HCT116 (cell line): ENCODE measurements around the gene UPF1. TPM values are rescaled to one million over a fixed set of nuclear protein-coding genes. Genes with fewer than 3 reads are reported as not detected.

Source experiments
- ATAC-seq: fragments of 200-7000 bp; cut with Tn5 transposase; 2 replicates; pipeline ENCODE4 v1.9.1; 2020; ENCODE audit warnings: mild to moderate bottlenecking, moderate library complexity
- BruUV-seq: library from RNA; stranded (reverse); fragments of 400-500 nt; replicated peaks from 2 replicates; lab custom pipeline; 2021; lab: Mats Ljungman, UMichigan
- CTCF ChIA-PET: fragments of 300-600 bp; sonication (Branson Sonifier 250); formaldehyde crosslinking; loops from one replicate; lab custom pipeline; 2021; ENCODE audit warnings: antibody characterized with exemption; lab: Charles Lee
- POLR2A ChIA-PET: fragments of 300-600, 350-600 bp; sonication (Branson Sonifier 250); formaldehyde crosslinking; loops from one replicate; lab custom pipeline; 2021; ENCODE audit warnings: antibody characterized with exemption; lab: Charles Lee
- RAD21 ChIA-PET, 2 experiments: fragments of 300-600 bp; sonication (Branson Sonifier 250); formaldehyde crosslinking; loops; one replicate each; lab custom pipeline; 2023; ENCODE audit warnings: low total read pairs in 2 of 2; ENCODE audit not compliant: uncharacterized antibody in 2 of 2, unreplicated experiment in 2 of 2, low non-redundant PET in 1 of 2; lab: Charles Lee
- DNase-seq: peaks from one replicate; pipeline ENCODE4 v3.0.0-alpha.2; 2010; ENCODE audit warnings: low read depth, low spot score
- H2AFZ ChIP-seq: fragments of 200-600 bp; shearing (Covaris generic), sonication (generic); 2 replicates; pipeline ENCODE4 v1.6.1; 2017; ENCODE audit warnings: low read depth, mixed run types, mixed read lengths, antibody characterized with exemption, low read length; ENCODE audit not compliant: poor library complexity, severe bottlenecking
- H3K27ac ChIP-seq: 2 replicates; pipeline ENCODE4 v1.5.1; 2012; ENCODE audit warnings: low read depth, low read length
- H3K27me3 ChIP-seq: fragments of 200-600 bp; sonication (generic); 2 replicates; pipeline ENCODE4 v1.6.1; 2016; ENCODE audit warnings: mixed run types, low read length, mixed read lengths; ENCODE audit not compliant: insufficient read depth
- H3K36me3 ChIP-seq, 2 experiments: fragments of 200-500 bp in 1 of 2; fragments of 200-600 bp in 1 of 2; sonication (Bioruptor generic) in 1 of 2; sonication (generic) in 1 of 2; 2 replicates each; pipeline versions ENCODE4 v1.5.1 to v1.6.1; 2014 to 2016; ENCODE audit warnings: low read length in 2 of 2, inconsistent platforms in 1 of 2, mixed read lengths in 1 of 2, mixed run types in 1 of 2; ENCODE audit not compliant: insufficient read depth in 2 of 2, control insufficient read depth in 1 of 2
- H3K4me1 ChIP-seq, 2 experiments: fragments of 200-600 bp in 1 of 2; sonication (generic) in 1 of 2; 2 replicates each; pipeline versions ENCODE4 v1.5.1 to v1.6.1; 2012 to 2017; ENCODE audit warnings: low read length in 2 of 2, inconsistent platforms in 1 of 2, mild to moderate bottlenecking in 1 of 2, mixed read lengths in 1 of 2, mixed run types in 1 of 2, moderate library complexity in 1 of 2; ENCODE audit not compliant: insufficient read depth in 2 of 2, control insufficient read depth in 1 of 2
- H3K4me2 ChIP-seq: fragments of 200-600 bp; sonication (generic); 2 replicates; pipeline ENCODE4 v1.6.1; 2017; ENCODE audit warnings: mixed run types, low read length, mixed read lengths
- H3K4me3 ChIP-seq, 2 experiments: fragments of 200-600 bp in 1 of 2; sonication (generic) in 1 of 2; replicated peaks in 1 of 2; 2 replicates each; pipeline ENCODE4 v1.5.1; 2011 to 2016; ENCODE audit warnings: low read length in 2 of 2, control low read depth in 1 of 2, low read depth in 1 of 2, mild to moderate bottlenecking in 1 of 2, mixed read lengths in 1 of 2, mixed run types in 1 of 2
- H3K79me2 ChIP-seq: fragments of 200-600 bp; sonication (generic); 2 replicates; pipeline ENCODE4 v1.6.1; 2017; ENCODE audit warnings: mild to moderate bottlenecking, mixed run types, low read length, moderate library complexity, mixed read lengths; ENCODE audit not compliant: insufficient read depth
- H3K9ac ChIP-seq: fragments of 200-600 bp; sonication (generic); 2 replicates; pipeline ENCODE4 v1.6.1; 2016; ENCODE audit warnings: low read length, mixed read lengths
- H3K9me2 ChIP-seq: fragments of 200-600 bp; sonication (generic), shearing (Covaris generic); 2 replicates; pipeline ENCODE4 v1.6.1; 2017; ENCODE audit warnings: mixed run types, mild to moderate bottlenecking, moderate library complexity; ENCODE audit not compliant: insufficient read depth
- H3K9me3 ChIP-seq, 2 experiments: fragments of 200-500 bp in 1 of 2; fragments of 200-600 bp in 1 of 2; sonication (Bioruptor generic) in 1 of 2; sonication (generic) in 1 of 2; 2 replicates each; pipeline ENCODE4 v1.6.1; 2014 to 2017; ENCODE audit warnings: low read length in 2 of 2, mixed read lengths in 2 of 2, inconsistent platforms in 1 of 2, low read depth in 1 of 2, mild to moderate bottlenecking in 1 of 2, mixed run types in 1 of 2, moderate library complexity in 1 of 2; ENCODE audit not compliant: control insufficient read depth in 1 of 2, insufficient read depth in 1 of 2
- H4K20me1 ChIP-seq: fragments of 200-600 bp; sonication (generic), shearing (Covaris generic); 2 replicates; pipeline ENCODE4 v1.6.1; 2017; ENCODE audit warnings: mixed run types, mild to moderate bottlenecking, moderate library complexity; ENCODE audit not compliant: insufficient read depth
- CBX3 ChIP-seq: IDR thresholded peaks from 2 replicates; pipeline ENCODE4 v1.6.1; 2012; ENCODE audit warnings: low read depth
- CTCF ChIP-seq, 3 experiments: fragments of 200-600 bp in 1 of 3; sonication (generic) in 1 of 3; IDR thresholded peaks in 2 of 3; conservative IDR thresholded peaks in 1 of 3; 2 replicates each; pipeline ENCODE4 v1.5.1; 2012 to 2017; ENCODE audit warnings: low read depth in 2 of 3, low read length in 2 of 3, antibody characterized with exemption in 1 of 3, borderline replicate concordance in 1 of 3, control low read depth in 1 of 3, mild to moderate bottlenecking in 1 of 3, mixed read lengths in 1 of 3, mixed run types in 1 of 3, moderate library complexity in 1 of 3; ENCODE audit not compliant: insufficient read depth in 1 of 3
- EGR1 ChIP-seq: IDR thresholded peaks from 2 replicates; pipeline ENCODE4 v1.6.1; 2012; ENCODE audit warnings: low read depth
- FOSL1 ChIP-seq: IDR thresholded peaks from 2 replicates; pipeline ENCODE4 v1.6.1; 2012; ENCODE audit warnings: low read depth
- POLR2AphosphoS5 ChIP-seq: IDR thresholded peaks from 2 replicates; pipeline ENCODE4 v1.6.1; 2011; ENCODE audit warnings: mild to moderate bottlenecking, low read depth, low read length, moderate library complexity
- RAD21 ChIP-seq: IDR thresholded peaks from 2 replicates; pipeline ENCODE4 v1.6.1; 2012; ENCODE audit warnings: low read depth, mild to moderate bottlenecking
- ZBTB33 ChIP-seq: IDR thresholded peaks from 2 replicates; pipeline ENCODE4 v1.6.1; 2011; ENCODE audit warnings: mild to moderate bottlenecking, low read length, moderate library complexity; ENCODE audit not compliant: insufficient replicate concordance; ENCODE audit errors: extremely low read depth
- ZFX ChIP-seq: fragments of 450-650 bp; IDR thresholded peaks from 2 replicates; pipeline ENCODE4 v1.6.1; 2017
- ZNF274 ChIP-seq: fragments of 200-500 bp; sonication (Bioruptor generic); IDR thresholded peaks from 2 replicates; pipeline ENCODE4 v1.6.1; 2014; ENCODE audit warnings: mild to moderate bottlenecking, low read depth, low read length, inconsistent platforms
- intact Hi-C: fragments of 100-400 bp; cut with micrococcal nuclease; formaldehyde crosslinking; loops from 2 replicates; pipeline ENCODE4 v1.10.0; 2022
- total RNA-seq: library from RNA; stranded (reverse); gene quantifications from one replicate; pipeline ENCODE4 v1.2.1, GENCODE V29; 2021; ENCODE audit not compliant: unreplicated experiment

Gene UPF1
- total RNA-seq, 1 experiment from 2014 or later = 78.5 TPM

GRCh38 chr19:18895038-18895823 is 63.5 kb downstream of the UPF1 start:
- H3K27ac ChIP-seq = peak overlapping the region; percentile 40; the same call in 1 of the 2 replicates
- no peaks in the 10 kb centered on the region for H3K9me2 ChIP-seq
- H3K4me1 ChIP-seq = peaks cover 0 to 4% of the 10 kb centered on the region in 2 experiments; a peak in 2 of 4 replicates
- no peak for TF ChIP-seq CBX3
- peak; percentile 50 to 88 (median 53) for TF ChIP-seq CTCF (IDR thresholded peaks at IDR 0.05 in 2 of 3, conservative IDR thresholded peaks at IDR 0.05 in 1 of 3; ENCODE audit: borderline replicate concordance in 1 of 3, insufficient read depth in 1 of 3, low read depth in 2 of 3, low read length in 2 of 3)
- TF ChIP-seq EGR1 = peak; percentile 50; the same call in 1 of the 2 replicates
- peak; percentile 75 for TF ChIP-seq RAD21
- no peak for TF ChIP-seq ZNF274
- no peak for TF ChIP-seq FOSL1
- 0 out of 2 replicates have a peak, but pooled peaks have one; percentile 33 for TF ChIP-seq POLR2AphosphoS5
- peak; percentile 40; the same call in 1 of the 2 replicates for TF ChIP-seq ZFX
- TF ChIP-seq ZBTB33 = no peak
- H4K20me1 ChIP-seq = no peaks in the 10 kb centered on the region
- H3K79me2 ChIP-seq = no peaks in the 10 kb centered on the region
- no peaks in the 10 kb centered on the region for H3K27me3 ChIP-seq
- no peaks in the 10 kb centered on the region for H3K36me3 ChIP-seq
- H3K9ac ChIP-seq = peak overlapping the region; percentile 50
- POLR2A ChIA-PET = no interaction called here
- H3K4me2 ChIP-seq = peak overlapping the region; percentile 74
- CTCF ChIA-PET = interaction anchor here (0.6 to 1.8 kb wide), 2 partner anchors 24 to 92 kb away, joined by 3 to 10 read pairs; partner anchors contain the start of genes COPE and DDX49
- H3K9me3 ChIP-seq = no peaks in the 10 kb centered on the region
- RAD21 ChIA-PET = no interaction called here
- no TSS peak for BruUV-seq
- H3K4me3 ChIP-seq = peak overlapping the region; percentile 35 to 56
- ATAC-seq (peak; percentile 87), DNase-seq (peak; percentile 38)
- intact Hi-C loops = loop anchor here (1.0 kb wide), 1 partner anchor 91 kb away; no protein-coding TSS in a partner anchor
- no peak overlapping the region for H2AFZ ChIP-seq
